Measurements from ENCODE around the gene GALNT1. TPM values are rescaled to one million over a fixed set of nuclear protein-coding genes. Genes with fewer than 3 reads are reported as not detected.

Gene GALNT1
- total RNA-seq, 1 donor from 2014 or later = 113 TPM

GRCh38 chr18:35707674-35708073, 126.1 kb downstream of the GALNT1 start:
- TF ChIP-seq EZH2phosphoT487 (IDR thresholded peaks at IDR 0.05) = no peak
- Histone ChIP-seq H3K4me3 (no peak overlapping the region), H2AFZ (replicated peaks) (no peak overlapping the region), H3K79me2 (ENCODE audit: low read depth) (no peaks in the 10 kb centered on the region), H3K9ac (no peak overlapping the region), H3K4me1 (no peaks in the 10 kb centered on the region), H3K27ac (no peak overlapping the region), H3K9me3 (ENCODE audit: low read depth) (no peaks in the 10 kb centered on the region), H3K36me3 (peaks cover 6% of the 10 kb centered on the region), H3F3A (ENCODE audit: low read depth) (no peaks in the 10 kb centered on the region), H3K27me3 (no peaks in the 10 kb centered on the region), H3K4me2 (no peak overlapping the region), H4K20me1 (ENCODE audit: low read depth) (no peaks in the 10 kb centered on the region)
- no peaks in the 10 kb centered on the region for H3K4me1 Mint-ChIP-seq
- no peak overlapping the region for H3K27ac Mint-ChIP-seq
- peak; percentile 30 for DNase-seq (ENCODE audit: low spot score)
- peaks cover 21% of the 10 kb centered on the region for H3K36me3 Mint-ChIP-seq
- H3K27me3 Mint-ChIP-seq (ENCODE audit: insufficient read depth, low read depth) = no peaks in the 10 kb centered on the region
- no peak overlapping the region for H3K4me3 Mint-ChIP-seq
- H3K9me3 Mint-ChIP-seq = no peaks in the 10 kb centered on the region

DNA sequence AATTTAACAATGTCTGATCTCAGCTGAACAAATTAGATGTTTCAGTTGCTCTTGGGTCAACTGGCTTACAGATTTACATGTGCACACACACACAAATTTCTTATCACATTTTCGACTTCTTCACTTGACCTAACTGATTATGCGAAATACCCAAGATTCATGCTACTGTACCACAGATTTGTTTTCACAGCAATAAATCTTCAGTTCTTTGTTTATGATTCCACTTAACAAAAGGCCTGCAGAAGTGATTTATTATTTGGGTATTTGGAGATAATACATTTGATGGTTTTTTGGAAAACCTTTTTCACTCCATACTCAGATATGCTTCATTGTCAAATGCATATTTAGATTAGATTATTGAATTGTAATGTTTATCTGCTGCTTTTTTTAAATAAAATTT, 129.0 kb downstream of the GALNT1 start:
- Histone ChIP-seq H3K4me1 (no peaks in the 10 kb centered on the region), H3K9ac (no peak overlapping the region), H3K27me3 (no peaks in the 10 kb centered on the region), H3K79me2 (ENCODE audit: low read depth) (no peaks in the 10 kb centered on the region), H2AFZ (replicated peaks) (no peak overlapping the region), H3K4me2 (no peak overlapping the region), H4K20me1 (ENCODE audit: low read depth) (no peaks in the 10 kb centered on the region), H3K36me3 (peaks cover 6% of the 10 kb centered on the region), H3K27ac (no peak overlapping the region), H3K4me3 (no peak overlapping the region), H3K9me3 (ENCODE audit: low read depth) (no peaks in the 10 kb centered on the region), H3F3A (ENCODE audit: low read depth) (no peaks in the 10 kb centered on the region)
- Mint-ChIP-seq H3K4me3 (no peak overlapping the region), H3K36me3 (peaks cover 27% of the 10 kb centered on the region), H3K27ac (no peak overlapping the region), H3K4me1 (no peaks in the 10 kb centered on the region), H3K27me3 (ENCODE audit: insufficient read depth, low read depth) (no peaks in the 10 kb centered on the region), H3K9me3 (peaks cover 2% of the 10 kb centered on the region)
- no peak for TF ChIP-seq EZH2phosphoT487 (IDR thresholded peaks at IDR 0.05)
- no peak for TF ChIP-seq EZH2 (IDR thresholded peaks at IDR 0.05)
- no peak for TF ChIP-seq CTCF (IDR thresholded peaks at IDR 0.05)
- DNase-seq (ENCODE audit: low spot score) = no peak

DNA sequence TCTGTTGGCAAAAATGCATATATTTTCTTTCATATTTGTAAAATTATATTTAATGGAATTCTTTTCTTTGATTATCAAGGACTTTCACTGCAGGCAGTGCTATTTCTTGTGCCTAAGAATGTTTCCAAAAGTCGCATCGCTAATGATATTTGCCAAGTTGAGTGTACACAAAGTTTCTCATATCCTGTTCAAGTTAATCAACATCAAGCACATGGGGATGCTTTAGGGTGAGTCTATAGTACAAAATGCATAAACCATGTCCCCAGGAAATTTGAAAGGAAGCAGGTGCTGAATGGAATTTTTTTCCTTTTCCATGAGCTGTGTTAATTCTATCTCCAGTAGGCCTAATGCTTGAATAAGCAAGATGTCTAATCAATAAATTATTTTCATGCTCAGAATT, 129.7 kb downstream of the GALNT1 start:
- Mint-ChIP-seq H3K36me3 (peaks cover 25% of the 10 kb centered on the region), H3K4me3 (no peak overlapping the region), H3K9me3 (peaks cover 2% of the 10 kb centered on the region), H3K27me3 (ENCODE audit: insufficient read depth, low read depth) (no peaks in the 10 kb centered on the region), H3K4me1 (no peaks in the 10 kb centered on the region), H3K27ac (no peak overlapping the region)
- Histone ChIP-seq H4K20me1 (ENCODE audit: low read depth) (no peaks in the 10 kb centered on the region), H3K36me3 (peaks cover 6% of the 10 kb centered on the region), H3F3A (ENCODE audit: low read depth) (no peaks in the 10 kb centered on the region), H3K4me3 (no peak overlapping the region), H3K79me2 (ENCODE audit: low read depth) (no peaks in the 10 kb centered on the region), H3K27ac (no peak overlapping the region), H3K4me1 (no peaks in the 10 kb centered on the region), H2AFZ (replicated peaks) (no peak overlapping the region), H3K9ac (no peak overlapping the region), H3K4me2 (no peak overlapping the region), H3K27me3 (no peaks in the 10 kb centered on the region), H3K9me3 (ENCODE audit: low read depth) (no peaks in the 10 kb centered on the region)
- DNase-seq (ENCODE audit: low spot score) = no peak
- no peak for TF ChIP-seq EZH2 (IDR thresholded peaks at IDR 0.05)

DNA sequence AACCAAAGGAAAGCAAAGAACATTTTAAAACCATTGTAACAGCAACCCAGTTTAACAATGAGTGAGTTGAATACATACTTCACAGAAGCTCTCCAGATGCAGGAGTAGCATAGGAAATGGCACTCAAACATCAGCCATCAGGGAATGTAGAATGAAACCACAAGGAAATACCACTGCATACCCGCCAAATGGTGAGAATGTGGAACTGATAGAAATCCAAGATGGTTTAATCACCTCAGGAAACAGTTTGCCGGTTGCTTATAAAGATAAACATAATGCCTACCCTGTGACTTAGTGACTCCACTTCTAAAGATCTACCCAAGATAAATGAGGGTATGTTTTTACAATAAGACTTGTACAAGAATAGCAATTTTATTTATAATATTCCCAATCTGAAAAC, 132.0 kb downstream of the GALNT1 start:
- Mint-ChIP-seq H3K4me3 (no peak overlapping the region), H3K4me1 (no peaks in the 10 kb centered on the region), H3K36me3 (peaks cover 33% of the 10 kb centered on the region), H3K27me3 (ENCODE audit: insufficient read depth, low read depth) (no peaks in the 10 kb centered on the region), H3K27ac (no peak overlapping the region), H3K9me3 (peaks cover 13% of the 10 kb centered on the region)
- no peak overlapping the region for H2AFZ ChIP-seq (replicated peaks)
- no peaks in the 10 kb centered on the region for H3F3A ChIP-seq (ENCODE audit: low read depth)
- no peaks in the 10 kb centered on the region for H3K79me2 ChIP-seq (ENCODE audit: low read depth)
- H3K4me2 ChIP-seq = no peak overlapping the region
- no peak overlapping the region for H3K4me3 ChIP-seq
- H3K9ac ChIP-seq = no peak overlapping the region
- H3K27ac ChIP-seq = no peak overlapping the region
- no peak for DNase-seq (ENCODE audit: low spot score)
- no peaks in the 10 kb centered on the region for H3K27me3 ChIP-seq
- H3K9me3 ChIP-seq (ENCODE audit: low read depth) = no peaks in the 10 kb centered on the region
- no peaks in the 10 kb centered on the region for H3K4me1 ChIP-seq
- H3K36me3 ChIP-seq = peaks cover 6% of the 10 kb centered on the region
- TF ChIP-seq CTCF (IDR thresholded peaks at IDR 0.05) = no peak
- no peak for TF ChIP-seq EZH2 (IDR thresholded peaks at IDR 0.05)
- no peak for TF ChIP-seq EZH2phosphoT487 (IDR thresholded peaks at IDR 0.05)
- no peaks in the 10 kb centered on the region for H4K20me1 ChIP-seq (ENCODE audit: low read depth)
